Measurements from ENCODE around the gene HMGN4.
"Not testable (repeated sequence)": the region's sequence is repeated elsewhere in the genome, so short reads cannot be mapped to it uniquely, and the experiment has no call there.

Gene HMGN4

DNA sequence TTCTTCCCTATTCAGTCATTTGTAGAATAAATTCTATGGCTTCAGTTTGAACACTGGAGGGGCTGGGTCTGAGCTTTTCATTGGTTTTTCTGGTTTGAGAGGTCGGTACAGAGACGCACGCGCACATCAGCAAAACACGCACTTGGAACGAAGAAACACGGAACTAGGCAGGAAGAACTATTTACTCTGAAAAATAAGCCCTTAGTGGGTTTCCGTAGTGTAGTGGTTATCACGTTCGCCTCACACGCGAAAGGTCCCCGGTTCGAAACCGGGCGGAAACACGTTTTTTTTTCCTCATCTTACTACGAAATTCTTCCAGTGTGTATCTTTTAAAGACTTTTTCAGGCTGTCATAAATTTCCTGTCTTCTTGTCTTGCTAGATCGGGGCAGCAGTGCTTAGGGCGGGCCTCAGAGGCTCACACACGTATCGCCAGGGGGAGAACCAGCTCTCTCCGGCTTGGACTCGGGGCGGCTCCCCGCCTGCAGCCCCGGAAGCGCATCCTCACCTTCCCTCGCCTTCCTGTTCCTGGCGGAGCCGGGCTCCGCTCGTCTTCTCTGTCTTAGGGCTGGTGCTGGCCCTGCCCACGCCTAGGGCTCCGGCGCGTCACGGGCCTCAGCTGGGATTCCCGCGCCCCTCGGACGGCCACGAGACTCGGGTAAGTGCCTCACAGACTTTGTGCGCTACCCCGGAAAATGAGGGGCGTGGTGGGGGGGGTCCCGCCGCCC is at the start of gene HMGN4:
Gene HMGN4, plus strand, starts transcription at position 521 of the 726 bp plus-strand sequence. CDS start 6,841 bp downstream, outside the sequence.
- peak; percentile 84 for DNase-seq

DNA sequence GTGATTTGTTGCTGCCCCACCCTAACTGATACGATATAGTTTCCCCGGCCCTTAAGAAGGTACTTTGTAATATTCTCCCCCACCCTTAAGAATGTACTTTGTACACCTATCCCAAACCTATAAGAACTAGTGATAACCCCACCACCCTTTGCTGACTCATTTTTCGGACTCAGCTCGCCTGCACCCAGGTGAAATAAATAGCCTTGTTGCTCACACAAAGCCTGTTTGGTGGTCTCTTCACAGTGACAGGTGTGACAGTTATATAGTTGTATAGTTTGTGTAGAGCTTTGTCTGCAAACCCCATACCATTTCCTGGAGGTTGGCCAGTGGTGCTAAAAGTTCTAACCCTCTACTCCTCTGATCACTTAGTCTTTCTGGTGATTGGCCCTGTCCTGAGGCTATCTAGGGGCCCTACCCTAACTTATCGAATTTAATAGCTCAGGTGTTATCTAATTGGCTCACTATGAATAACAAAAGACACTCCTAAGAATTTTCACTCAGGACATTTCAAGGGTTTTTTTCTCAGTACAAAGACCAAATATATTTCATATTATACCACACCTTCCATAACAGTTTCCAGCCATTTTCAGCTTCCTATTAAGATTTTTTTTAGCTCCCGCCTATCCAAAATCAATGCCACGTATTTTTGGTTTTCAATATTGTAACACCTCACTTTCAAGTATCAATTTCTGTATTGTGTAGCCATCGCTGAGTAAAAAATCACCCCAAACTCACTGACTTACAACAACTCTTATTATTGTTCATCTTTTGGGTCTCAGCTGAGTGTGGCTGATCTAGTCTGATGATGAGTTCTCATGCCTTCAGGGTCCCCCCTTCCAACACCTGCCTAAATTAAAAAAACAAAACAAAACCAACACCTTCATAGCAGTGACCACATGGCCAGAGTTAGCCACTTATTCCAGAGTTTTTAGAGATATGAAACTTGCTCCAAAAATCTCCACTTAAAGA is 47.9 kb upstream of the HMGN4 start:
- DNase-seq, result no peak

GRCh38 chr6:26491604-26492003 is 46.6 kb upstream of the HMGN4 start:
- no peak for DNase-seq

DNA sequence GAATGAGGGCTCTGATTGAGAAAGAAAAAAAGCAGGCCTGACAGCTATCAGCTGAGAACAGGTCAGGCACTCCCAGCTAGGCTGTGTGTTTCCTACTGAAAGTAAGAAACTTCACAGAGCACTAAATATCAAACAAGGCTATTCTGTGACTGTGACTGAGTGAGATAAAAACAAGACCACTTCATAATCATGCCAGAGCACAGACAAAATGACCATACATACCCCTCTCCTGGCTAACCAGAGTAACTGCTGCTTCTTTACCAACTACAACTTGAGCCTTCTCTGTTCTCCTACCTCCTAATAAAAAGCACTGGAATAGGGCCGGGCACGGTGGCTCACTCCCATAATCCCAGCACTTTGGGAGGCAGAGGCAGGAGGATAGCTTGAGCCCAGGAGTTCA is 44.9 kb upstream of the HMGN4 start:
- DNase-seq, result no peak

GRCh38 chr6:26494117-26494516 is 44.0 kb upstream of the HMGN4 start:
- no peak for DNase-seq

GRCh38 chr6:26495281-26495680 is 42.9 kb upstream of the HMGN4 start:
- no peak for DNase-seq

DNA sequence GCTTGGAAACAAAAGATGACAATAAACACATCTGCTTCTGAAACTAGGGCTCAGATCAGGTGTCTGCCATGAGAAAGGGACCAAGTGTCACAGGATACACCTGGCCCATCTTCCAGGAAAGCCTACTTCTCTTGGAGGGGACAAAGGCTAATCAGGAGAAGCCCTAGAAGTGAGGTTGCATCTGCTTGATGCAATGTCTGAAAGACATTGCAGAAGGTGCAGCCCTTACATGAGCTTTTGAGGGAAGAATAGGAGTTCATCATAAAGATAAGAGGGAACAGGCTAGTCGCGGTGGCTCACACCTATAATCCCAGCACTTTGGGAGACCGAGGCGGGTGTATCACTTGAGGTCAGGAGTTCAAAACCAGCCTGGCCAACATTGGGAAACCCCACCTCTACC is 40.6 kb upstream of the HMGN4 start:
- DNase-seq, result no peak

DNA sequence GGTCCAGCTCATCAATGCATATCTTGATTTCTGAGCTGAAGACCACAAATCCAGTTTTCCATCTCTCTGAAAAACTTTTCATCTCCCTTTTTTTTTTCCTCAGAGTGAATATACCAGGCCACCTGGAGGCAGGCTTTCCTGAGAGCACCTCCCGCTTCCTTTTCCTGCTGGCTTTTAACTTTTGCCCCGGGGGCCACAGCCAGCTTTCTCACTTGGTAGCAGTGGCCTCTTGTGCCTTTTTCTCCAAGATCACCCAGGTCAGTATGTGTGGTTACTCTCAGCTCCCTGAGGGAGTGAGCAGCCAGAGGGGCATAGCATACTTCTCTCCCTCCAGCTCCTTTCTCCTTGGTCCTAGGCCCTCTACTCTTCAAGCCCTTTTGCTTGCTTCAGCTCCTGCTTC is 38.1 kb upstream of the HMGN4 start, which contains the start of gene BTN1A1:
Gene BTN1A1, plus strand, starts transcription at position 202 of the 400 bp plus-strand sequence. CDS start 984 bp downstream, outside the sequence.
- no peak for DNase-seq

- peak; percentile 34 for DNase-seq
Observed at GRCh38 chr6:26501482-26501986, 36.6 kb upstream of the HMGN4 start.

GRCh38 chr6:26502165-26502564 is 36.0 kb upstream of the HMGN4 start:
- no peak for DNase-seq

GRCh38 chr6:26502626-26503025 is 35.5 kb upstream of the HMGN4 start:
- no peak for DNase-seq

DNA sequence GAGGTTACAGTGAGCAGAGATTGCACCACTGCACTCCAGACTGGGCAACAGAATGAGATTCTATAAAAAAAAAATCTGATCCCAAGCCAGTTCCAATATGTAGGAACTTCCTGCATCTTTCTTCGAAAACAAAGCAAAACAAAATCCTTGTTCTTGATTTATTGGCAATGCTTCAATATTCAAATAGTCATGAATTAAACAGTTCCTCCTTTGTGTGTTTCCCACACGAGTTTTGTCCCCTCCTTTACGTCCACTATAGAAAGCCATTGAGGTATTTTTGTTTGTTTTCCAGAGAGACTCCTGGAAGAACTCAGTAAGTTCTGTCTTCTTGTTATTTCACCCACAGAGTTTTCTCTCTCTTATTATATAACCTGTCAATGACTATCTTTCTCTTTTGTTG is 30.5 kb upstream of the HMGN4 start:
- DNase-seq, result no peak

DNA sequence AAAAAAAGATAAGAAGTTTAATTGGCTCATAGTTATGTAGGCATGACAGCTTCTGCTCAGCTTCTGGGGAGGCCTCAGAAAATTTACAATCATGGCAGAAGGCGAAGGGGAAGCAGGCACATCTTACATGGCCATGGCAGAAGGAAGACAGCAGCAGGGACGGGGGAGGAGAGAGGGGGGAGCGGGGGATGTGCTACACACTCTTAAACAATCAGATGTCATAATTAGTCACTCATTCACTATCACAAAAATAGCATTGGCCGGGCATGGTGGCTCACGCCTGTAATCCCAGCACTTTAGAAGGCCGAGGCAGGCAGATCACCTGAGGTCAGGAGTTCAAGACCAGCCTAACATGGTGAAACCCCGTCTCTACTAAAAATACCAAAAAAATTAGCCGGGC is 27.1 kb upstream of the HMGN4 start:
- DNase-seq, result not testable (repeated sequence)

GRCh38 chr6:26514984-26515383 is 23.2 kb upstream of the HMGN4 start:
- DNase-seq, result no peak

- no peak for DNase-seq
Observed at GRCh38 chr6:26516481-26517427, 21.4 kb upstream of the HMGN4 start.

DNA sequence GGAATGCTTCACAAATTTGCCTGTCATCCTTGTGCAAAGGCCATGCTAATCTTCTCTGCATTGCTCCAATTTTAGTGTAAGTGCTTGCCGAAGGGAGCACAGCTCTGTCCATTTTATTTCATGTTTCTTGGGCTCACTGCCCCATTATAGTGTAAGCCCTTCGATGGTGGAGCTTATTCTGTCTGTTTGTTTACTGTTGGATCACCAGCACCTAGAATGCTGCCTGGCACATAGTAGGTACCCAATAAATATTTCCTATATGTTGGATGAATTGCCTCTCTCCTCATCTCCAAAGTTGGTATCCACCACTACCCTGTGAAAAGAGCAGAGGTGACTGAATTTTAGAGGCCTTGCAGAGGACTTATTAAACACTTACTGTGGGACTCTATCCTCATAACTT is 18.8 kb upstream of the HMGN4 start:
- no peak for DNase-seq

DNA sequence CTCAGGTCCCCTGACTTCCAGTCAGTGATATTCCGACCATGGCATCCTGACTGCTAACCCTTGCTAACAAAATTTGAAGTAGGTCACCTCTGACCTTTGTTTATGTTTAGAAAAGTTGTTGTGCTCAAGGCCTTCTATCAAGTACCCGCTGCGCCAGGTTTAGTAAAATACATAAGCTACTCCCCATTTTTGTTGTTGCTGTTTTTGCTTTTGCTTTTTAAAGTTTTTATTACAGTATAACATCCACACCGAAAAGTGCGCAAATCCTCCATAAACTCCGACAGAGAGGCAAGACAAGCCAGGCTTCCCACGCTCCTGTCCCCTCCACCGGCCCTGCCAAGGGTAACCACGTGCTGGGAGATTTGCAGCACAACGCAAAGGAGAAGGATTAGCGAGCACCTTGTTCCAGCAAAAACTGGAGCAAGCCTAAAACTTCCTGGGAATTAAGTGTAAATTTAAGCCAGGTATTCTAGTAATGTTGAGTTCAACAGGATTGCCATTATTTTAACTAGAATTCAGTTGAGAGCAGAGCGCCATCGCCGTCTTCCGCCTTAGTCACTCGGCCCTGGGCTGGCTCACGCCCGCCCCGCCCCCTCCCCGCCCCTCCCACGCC is 17.8 kb upstream of the HMGN4 start:
- DNase-seq, result no peak

- DNase-seq, result peak; percentile 83
Observed at GRCh38 chr6:26520850-26521599, 17.1 kb upstream of the HMGN4 start.

DNA sequence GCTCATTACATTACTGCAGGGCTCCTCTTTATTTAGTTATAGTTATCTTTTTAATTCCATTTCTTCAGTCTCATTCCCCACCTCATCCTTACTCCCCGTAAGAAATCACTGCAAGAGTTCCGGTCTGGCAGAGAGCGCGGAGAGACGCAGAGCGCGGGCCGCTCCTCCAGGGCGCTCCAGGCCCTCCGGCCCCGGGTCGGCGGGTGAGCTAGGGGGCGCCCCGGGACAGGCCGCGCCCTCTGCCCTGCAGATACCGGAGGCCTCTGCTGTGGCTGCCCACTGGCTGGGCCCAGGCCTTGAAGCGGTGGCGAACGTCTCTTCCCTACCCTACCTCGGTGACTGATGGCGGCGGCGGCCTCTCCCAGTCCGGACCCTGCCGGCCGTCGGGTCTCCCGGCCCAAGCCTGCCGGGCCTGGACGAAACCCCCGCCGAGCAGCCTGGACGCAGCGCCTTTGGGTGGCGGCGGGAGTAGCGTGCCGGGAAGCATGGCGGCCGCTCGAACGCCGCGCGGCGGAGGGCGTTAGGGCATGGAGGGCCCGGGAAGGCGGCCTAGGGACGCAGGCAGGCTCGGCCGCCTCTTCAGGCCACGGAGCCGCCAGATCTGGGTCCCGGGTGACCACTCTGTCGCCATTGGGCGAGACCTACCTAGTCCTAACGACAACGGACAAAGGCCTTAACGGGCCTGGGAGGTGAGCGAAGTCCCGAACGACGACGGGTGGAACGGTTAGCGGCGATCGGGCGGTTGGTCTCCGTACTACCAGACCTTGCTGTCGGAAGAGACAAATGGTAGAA is 16.4 kb upstream of the HMGN4 start:
- DNase-seq, result peak; percentile 66

DNA sequence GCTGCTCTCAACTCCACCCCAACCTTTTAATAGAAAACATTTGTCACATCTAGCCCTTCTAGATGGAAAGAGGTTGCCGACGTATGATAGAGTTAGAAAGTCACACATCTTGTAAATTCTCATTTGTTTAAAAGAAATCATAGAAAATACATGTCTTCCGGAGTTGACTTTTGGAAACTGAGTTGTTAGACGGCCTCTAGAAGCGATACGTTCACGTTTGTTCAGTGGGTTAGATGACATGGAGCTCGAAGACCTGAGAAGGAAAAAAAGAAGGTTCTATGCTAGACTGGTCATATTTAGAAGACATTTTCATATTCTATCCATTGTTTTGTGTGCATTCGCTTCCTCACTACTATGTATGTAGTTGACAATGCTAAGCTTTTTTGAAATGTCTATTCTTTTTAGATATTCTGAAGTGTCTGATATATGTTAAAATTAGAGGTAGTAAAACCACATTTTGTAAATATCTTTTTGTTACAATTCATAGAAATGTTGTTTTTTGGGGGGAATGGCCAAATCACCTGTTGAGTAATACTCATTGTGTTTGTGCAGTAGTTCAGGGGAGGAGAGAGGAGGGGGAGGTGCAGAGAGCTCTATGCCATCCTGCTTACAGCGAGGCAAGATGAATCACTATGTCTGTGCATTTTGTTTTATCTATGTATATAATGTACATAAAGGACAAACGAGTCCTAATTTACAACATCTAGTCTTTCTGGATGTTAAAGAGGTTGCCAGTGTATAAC is 15.5 kb upstream of the HMGN4 start:
- peak; percentile 11 for DNase-seq

Data from stimulated activated CD4-positive, alpha-beta T cell treated with anti-CD3 and anti-CD28 coated beads, Interleukin-1b, Interleukin-23, amount 100 ng/mL, for 48 hours (primary cell).